Frontal cortex (tissue), 4 donors: ENCODE results near the gene HOOK2. TPM values are rescaled to one million over a fixed set of nuclear protein-coding genes. Genes with fewer than 3 reads are reported as not detected.
A peak's percentile ranks its signal among the peaks of the same experiment; 100 is the strongest.

ENCODE experiments used
- DNase-seq, 2 donors: peaks; one replicate each; pipeline ENCODE4 v3.0.0; 2012; ENCODE audit warnings: low spot score in 2 of 2
- FAIRE-seq: peaks from 2 replicates; lab custom pipeline; 2012; peaks lifted over from hg19 to GRCh38; lab: Jason Lieb, UNC
- total RNA-seq: library from RNA; depleted of rRNA; stranded (reverse); fragments of >200 nt; gene quantifications from one replicate; pipeline ENCODE4 v1.2.3, GENCODE V29; 2014
- donor health status: control.
- donor health status: control.
- donor health status: control.

Gene HOOK2
- total RNA-seq, 1 donor from 2014 or later, result 14.3 TPM

GRCh38 chr19:12759686-12760085 lies 15.7 kb downstream of the HOOK2 start:
- no peak for DNase-seq
- no peak for FAIRE-seq

- DNase-seq (peak; percentile 77 to 89), FAIRE-seq (no peak)
These were observed 17.6 kb downstream of the HOOK2 start for GRCh38 chr19:12757544-12758274.

GRCh38 chr19:12756150-12756883 lies 19.0 kb downstream of the HOOK2 start:
- FAIRE-seq (no peak), DNase-seq (no peak)

GRCh38 chr19:12754465-12755196 lies 20.7 kb downstream of the HOOK2 start:
- FAIRE-seq (no peak), DNase-seq (no peak)

GRCh38 chr19:12752056-12752781 lies 23.1 kb downstream of the HOOK2 start:
- DNase-seq (no peak), FAIRE-seq (no peak)

GRCh38 chr19:12751635-12752034 lies 23.7 kb downstream of the HOOK2 start, which contains the start of gene BEST2:
Gene BEST2 (plus strand): TSS chr19:12751791. CDS start chr19:12752593, 802 bp downstream.
- FAIRE-seq, result no peak
- DNase-seq, result no peak

- FAIRE-seq (no peak), DNase-seq (no peak)
These were observed 24.5 kb downstream of the HOOK2 start for GRCh38 chr19:12750851-12751250.

GRCh38 chr19:12749938-12750521 lies 25.3 kb downstream of the HOOK2 start:
- DNase-seq (no peak), FAIRE-seq (no peak)

- DNase-seq (no peak), FAIRE-seq (no peak)
These were observed 26.9 kb downstream of the HOOK2 start for GRCh38 chr19:12748489-12748888.

GRCh38 chr19:12745166-12745897 lies 30.0 kb downstream of the HOOK2 start:
- DNase-seq (no peak), FAIRE-seq (no peak)

GRCh38 chr19:12737835-12738351 lies 37.5 kb downstream of the HOOK2 start:
- DNase-seq (no peak), FAIRE-seq (no peak)

- FAIRE-seq (peak; percentile 95), DNase-seq (peak; percentile 88 to 90)
These were observed 38.1 kb downstream of the HOOK2 start, which contains the start of gene GET3 for GRCh38 chr19:12736995-12737834. Gene GET3 (plus strand): TSS chr19:12737497. CDS start chr19:12737506, 9 bp downstream.

GRCh38 chr19:12733369-12734214 lies 41.8 kb downstream of the HOOK2 start:
- DNase-seq (peak in 1 of 2 donors; percentile 38), FAIRE-seq (no peak)

GRCh38 chr19:12731337-12731736 lies 44.0 kb downstream of the HOOK2 start:
- DNase-seq, result no peak
- no peak for FAIRE-seq

- DNase-seq, result no peak
- FAIRE-seq, result no peak
These were observed 45.3 kb downstream of the HOOK2 start for GRCh38 chr19:12730064-12730463.

- FAIRE-seq (no peak), DNase-seq (no peak)
These were observed 47.5 kb downstream of the HOOK2 start for GRCh38 chr19:12727745-12728433.
